Epithelial cell of proximal tubule (primary cell): ENCODE data around the gene LEMD2. TPM values are rescaled to one million over a fixed set of nuclear protein-coding genes. Genes with fewer than 3 reads are reported as not detected.

Experiments
- DNase-seq: peaks from one replicate; pipeline ENCODE4 v3.0.0-alpha.2; 2011; ENCODE audit warnings: low read depth
- H3K4me3 ChIP-seq: 2 replicates; pipeline ENCODE4 v1.5.1; 2011; ENCODE audit warnings: low read depth, mild to moderate bottlenecking, low read length
- CTCF ChIP-seq: conservative IDR thresholded peaks from 2 replicates; pipeline ENCODE4 v1.5.1; 2012; ENCODE audit warnings: low read depth, mild to moderate bottlenecking, low read length
- total RNA-seq: library from RNA; depleted of rRNA; stranded (reverse); fragments of >200 nt; gene quantifications from 2 replicates; pipeline ENCODE4 v1.2.3, GENCODE V29; 2015

Gene LEMD2
- total RNA-seq, 1 donor from 2014 or later: 42.0 TPM

GRCh38 chr6:33749401-33749800, 39.5 kb downstream of the LEMD2 start:
- TF ChIP-seq CTCF: no peak
- no peak overlapping the region for H3K4me3 ChIP-seq
- no peak for DNase-seq

GRCh38 chr6:33748841-33749240, 40.1 kb downstream of the LEMD2 start:
- TF ChIP-seq CTCF: no peak
- H3K4me3 ChIP-seq: no peak overlapping the region
- DNase-seq: no peak

- TF ChIP-seq CTCF: no peak
- no peak for DNase-seq
- no peak overlapping the region for H3K4me3 ChIP-seq
These were observed 41.1 kb downstream of the LEMD2 start for GRCh38 chr6:33747823-33748222.

GRCh38 chr6:33746651-33747100, 42.3 kb downstream of the LEMD2 start, which contains the start of gene IP6K3:
Gene IP6K3, minus strand, starts transcription at chr6:33746905. Its CDS starts 11,429 bp downstream, at chr6:33735476.
- DNase-seq: no peak
- peak within 1 kb of the TSS; percentile 47 for H3K4me3 ChIP-seq
- TF ChIP-seq CTCF: no peak

GRCh38 chr6:33746036-33746600, 42.8 kb downstream of the LEMD2 start:
- peak; percentile 21 for TF ChIP-seq CTCF
- DNase-seq: no peak
- peak overlapping the region; percentile 47 for H3K4me3 ChIP-seq

GRCh38 chr6:33745548-33745947, 43.4 kb downstream of the LEMD2 start:
- TF ChIP-seq CTCF: no peak
- no peak for DNase-seq
- peak overlapping the region; percentile 47 for H3K4me3 ChIP-seq

- TF ChIP-seq CTCF: no peak
- peak overlapping the region; percentile 32 for H3K4me3 ChIP-seq
- DNase-seq: no peak
These were observed 43.9 kb downstream of the LEMD2 start for GRCh38 chr6:33744895-33745546.
